ENCODE data around the gene IL19.
"Not testable (repeated sequence)": the region's sequence is repeated elsewhere in the genome, so short reads cannot be mapped to it uniquely, and the experiment has no call there.

The IL19 gene

DNA sequence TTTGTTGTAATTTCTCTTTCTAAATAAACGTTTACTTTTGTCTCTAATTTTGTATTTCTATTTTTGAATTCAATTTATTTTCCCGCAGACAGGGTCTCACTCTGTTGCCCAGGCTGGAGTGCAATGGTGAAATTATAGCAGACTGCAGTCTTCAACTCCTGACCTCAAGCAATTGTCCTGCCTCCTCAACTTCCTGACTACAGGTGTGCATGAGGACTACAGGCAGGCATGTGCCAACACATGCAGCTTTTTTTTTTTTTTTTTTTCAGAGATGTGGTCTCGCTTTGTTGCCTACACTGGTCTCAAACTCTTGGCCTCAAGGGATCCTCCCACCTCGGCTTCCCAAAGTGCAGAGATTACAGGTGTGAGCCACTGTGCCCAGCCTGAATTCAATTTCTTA is 58.2 kb downstream of the IL19 start:
- in situ Hi-C loops (cut with MboI; ENCODE audit: low sequenced_read_pairs): no loop called here

DNA sequence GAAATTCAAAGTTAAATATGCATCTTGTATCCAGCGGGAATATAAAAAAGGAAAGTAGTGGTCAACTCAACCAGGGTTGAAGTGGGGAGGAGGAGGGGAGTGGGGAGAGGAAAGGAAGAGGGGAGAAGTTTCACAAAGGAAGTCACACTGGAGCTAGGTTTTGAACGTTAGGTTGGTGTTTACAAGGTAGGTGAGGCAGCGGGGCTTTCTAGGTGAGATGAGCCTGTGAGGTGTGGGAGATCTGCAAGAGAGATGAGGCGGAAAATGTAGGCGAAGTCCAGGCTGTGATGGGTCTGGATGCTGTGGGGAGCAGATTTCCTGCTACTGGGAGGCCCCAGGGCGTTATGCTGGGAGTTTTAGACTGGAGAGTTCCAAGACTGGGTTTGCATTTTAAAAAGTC is 58.7 kb downstream of the IL19 start:
- in situ Hi-C loops (cut with MboI; ENCODE audit: low sequenced_read_pairs): no loop called here

DNA sequence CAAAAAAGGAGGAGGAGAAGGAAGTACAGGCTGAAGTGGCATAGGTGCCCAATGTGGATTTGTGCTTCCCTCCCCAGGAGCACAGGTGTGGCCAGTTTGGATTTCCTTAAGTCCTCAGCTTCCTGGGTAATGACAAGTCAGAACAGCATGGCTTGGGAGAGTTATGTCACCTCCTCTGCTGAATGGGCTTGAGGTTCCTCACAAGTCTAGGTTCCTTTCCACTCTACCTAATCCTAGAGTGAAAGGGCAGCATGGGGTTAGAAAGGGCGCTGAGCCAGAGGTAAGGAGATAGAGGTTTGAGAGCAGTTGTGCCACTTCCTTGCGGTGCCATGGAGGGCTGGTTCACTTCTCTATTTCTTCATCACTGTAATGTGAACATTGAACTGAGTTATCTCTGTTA is 59.3 kb downstream of the IL19 start:
- in situ Hi-C loops (cut with MboI; ENCODE audit: low sequenced_read_pairs): no loop called here

DNA sequence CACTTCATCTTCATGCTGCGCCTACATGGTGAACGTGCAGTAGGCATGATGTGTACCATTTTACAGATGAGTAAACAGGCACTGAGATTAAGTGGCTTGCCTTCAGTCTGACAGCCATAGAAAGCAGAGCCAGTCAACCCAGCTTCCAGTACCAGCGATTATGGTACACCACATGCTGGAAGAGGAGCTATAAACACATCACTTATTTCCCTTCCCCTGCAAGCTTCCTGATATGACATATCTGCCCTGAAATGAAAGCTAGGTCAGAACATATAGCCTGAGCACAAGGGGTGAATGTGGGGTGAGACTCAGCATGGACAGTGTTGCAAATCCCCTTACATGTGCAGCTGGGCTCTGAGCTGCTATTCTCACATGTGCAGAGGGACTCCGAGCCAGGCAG is 61.1 kb downstream of the IL19 start:
- in situ Hi-C loops (cut with MboI; ENCODE audit: low sequenced_read_pairs): no loop called here

DNA sequence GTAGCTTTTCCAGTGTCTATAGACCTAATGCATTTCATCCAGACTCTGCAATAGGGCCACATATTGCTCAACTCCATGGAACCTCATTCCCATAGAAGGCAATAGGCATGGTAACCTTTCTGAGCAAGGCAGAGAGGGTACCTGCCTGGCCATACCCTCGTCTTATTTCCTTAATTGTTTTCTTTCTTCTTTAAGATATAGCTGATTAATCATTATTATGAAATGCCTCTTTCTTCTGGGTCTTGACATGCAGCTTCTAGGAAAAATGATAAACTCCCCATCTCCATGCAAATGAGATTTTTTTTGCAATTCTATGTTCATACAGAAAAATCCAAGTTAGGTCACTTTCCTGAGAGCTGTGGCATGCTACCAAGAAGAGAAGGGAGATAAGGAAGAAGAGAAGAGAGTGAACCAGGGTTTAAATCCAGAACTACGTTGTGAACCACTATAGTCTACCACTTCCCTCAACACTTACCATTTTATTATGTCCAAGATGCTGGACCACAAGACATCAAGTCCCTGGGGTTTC is 61.8 kb downstream of the IL19 start:
- in situ Hi-C loops (cut with MboI; ENCODE audit: low sequenced_read_pairs): no loop called here

DNA sequence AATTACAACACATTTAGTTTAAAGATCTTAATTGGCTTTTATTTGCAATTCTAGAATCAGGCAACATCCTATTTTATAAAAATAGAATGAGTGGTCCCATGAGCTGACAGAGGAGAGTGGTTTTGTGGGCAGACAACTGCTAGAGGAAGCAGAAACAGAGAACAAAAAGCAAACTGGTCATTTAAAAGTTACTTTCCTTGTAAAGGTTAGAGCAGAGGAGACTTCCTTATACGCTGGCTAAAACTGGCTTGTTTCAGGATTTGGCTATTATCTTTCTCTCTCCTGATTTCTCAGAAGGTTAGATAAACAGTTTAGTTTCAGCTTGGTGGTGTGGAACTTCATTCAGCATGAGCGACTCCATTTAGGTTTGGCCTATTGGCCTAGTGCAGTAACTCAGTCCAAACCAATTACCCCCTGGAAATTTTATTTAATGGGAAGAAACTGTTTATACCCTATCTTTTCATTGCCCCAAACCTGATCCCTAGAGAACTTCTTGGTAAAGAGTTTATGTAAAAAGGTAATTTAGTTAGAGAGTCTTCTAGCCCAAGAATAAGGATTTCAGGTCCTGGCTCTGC is 62.6 kb downstream of the IL19 start:
- in situ Hi-C loops (cut with MboI; ENCODE audit: low sequenced_read_pairs): no loop called here

DNA sequence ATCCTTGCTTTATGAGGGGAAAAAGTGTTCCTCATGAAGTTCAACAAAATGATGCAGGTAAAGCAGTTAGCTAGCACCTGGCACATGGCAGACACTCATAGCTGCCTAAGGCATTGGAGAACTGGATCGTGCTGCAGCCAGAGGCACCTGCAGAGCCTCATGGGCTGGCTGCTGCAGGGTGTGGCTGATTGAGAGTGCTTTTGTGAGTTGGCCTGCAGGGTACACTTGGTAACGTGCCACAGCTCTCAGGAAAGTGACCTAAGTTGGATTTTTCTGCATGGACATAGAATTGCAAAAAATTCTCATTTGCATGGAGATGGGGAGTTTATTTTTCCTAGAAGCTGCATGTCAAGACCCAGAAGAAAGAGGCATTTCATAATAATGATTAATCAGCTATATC is 63.2 kb downstream of the IL19 start:
- in situ Hi-C loops (cut with MboI; ENCODE audit: low sequenced_read_pairs): no loop called here

DNA sequence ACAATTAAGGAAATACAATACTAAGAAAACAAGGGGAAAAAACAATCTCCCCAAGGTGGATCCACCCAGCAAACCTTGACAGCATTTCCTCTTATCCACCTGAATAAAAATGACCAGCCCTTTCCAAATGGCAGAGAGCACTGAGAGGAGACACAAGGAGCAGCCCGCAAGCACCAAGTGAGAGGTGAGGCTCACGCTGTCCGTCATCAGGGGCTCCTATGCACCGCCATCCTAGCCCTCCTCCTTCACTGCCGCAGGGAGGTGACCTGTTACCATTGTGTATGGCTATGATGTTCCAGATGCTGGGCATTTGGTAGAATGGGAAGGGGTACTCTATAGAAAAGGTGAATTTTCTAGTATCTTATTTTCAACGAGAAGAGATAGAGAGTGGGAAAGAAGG is 63.6 kb downstream of the IL19 start:
- in situ Hi-C loops (cut with MboI; ENCODE audit: low sequenced_read_pairs): no loop called here

DNA sequence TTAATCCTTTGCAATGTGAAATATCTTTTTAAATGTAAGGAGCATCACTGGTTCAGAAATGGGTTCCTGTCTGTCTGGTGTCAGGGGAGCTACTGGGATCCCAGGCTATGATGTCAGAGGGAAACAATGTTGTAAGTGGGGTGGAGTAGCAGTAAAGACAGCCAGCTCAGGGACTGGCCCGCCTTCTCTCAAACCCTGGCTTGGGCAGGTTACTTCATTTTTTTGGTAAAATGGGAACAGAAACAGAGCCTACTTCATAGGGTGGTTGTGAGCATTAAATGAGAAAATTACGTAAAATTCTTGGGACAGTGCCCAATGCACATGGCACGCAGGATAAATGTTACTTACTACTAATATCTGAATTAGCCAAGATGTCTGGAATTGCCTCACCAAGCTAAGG is 64.1 kb downstream of the IL19 start:
- in situ Hi-C loops (cut with MboI; ENCODE audit: low sequenced_read_pairs): no loop called here

DNA sequence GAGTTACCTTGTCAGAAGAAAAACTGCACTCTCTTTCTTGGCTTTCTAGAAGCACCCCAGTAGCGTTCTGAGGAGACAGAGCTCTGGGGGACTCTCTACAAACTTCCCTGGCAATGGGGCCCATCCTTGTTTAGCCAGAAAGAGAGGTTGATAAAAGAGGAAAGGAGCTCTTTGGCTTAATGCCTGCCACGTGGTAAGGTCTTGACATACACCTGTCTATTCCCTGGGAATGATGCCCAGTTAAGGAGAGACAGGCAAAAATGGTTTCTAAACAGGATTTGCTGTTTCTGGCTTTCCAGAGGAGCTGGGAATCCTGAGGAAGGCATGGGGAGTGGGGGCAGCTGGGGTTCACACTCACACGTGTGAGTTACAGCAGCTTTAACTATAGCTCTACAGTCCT is 64.6 kb downstream of the IL19 start:
- in situ Hi-C loops (cut with MboI; ENCODE audit: low sequenced_read_pairs): no loop called here

DNA sequence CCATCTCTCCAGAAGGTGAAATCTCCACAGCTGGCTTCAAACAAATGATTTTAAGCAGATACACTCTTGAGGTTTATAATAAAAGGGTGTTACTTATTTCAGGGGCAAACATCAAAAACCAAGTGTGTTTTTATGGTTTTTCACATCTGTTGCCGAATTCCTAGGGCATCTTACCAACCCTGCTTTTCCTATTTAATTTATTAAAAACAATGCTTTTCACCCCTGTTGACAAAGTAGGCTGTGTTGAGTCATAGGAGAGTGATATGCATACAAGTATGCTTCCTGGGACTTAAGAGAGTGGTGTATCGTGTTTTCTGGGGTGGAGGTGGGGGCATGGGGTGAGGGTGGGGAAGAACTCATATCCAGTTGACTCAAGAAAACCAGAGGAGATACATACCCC is 65.5 kb downstream of the IL19 start:
- in situ Hi-C loops (cut with MboI; ENCODE audit: low sequenced_read_pairs): no loop called here

DNA sequence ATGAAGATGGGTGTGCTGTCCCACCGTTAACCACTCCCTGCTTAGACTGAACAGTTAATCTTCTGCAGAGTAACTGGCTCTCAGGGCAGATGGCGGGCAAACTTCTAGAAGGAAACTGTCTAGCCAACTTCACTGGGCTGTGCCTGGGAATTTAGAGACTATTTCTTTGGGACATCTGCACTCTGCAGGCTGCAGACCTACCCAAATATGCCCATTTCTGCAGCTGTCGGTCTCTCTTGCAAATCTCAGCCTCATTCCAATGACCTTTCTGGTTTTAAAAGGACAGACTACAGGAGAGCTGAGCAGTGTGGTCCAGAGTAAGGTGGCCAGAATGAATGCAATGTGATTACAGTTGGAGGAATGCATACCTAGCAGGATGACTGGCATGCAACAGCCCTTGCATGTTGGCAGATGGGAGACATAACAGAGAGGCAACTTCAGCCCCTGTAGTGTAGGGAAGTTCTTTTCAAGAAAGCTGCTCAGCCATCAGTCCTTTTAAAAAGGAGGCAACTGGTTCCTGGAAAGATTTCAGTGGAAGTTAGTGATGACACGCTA is 68.5 kb downstream of the IL19 start:
- in situ Hi-C loops (cut with MboI; ENCODE audit: low sequenced_read_pairs): no loop called here

DNA sequence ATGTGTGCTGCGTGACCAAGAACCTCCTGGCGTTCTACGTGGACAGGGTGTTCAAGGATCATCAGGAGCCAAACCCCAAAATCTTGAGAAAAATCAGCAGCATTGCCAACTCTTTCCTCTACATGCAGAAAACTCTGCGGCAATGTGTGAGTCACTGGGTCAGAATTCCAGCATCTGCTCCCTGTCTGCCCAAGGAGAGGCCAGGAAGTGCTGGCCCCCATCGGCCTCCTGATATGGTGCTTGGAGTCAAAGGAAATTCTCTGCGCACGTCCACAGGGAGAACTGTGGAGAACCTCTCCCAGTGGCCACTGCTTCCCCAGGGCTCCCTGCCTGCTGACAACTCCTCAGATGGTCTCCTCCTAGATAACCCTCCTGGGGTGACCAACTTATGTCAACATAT is 69.3 kb downstream of the IL19 start:
- in situ Hi-C loops (cut with MboI; ENCODE audit: low sequenced_read_pairs): no loop called here

DNA sequence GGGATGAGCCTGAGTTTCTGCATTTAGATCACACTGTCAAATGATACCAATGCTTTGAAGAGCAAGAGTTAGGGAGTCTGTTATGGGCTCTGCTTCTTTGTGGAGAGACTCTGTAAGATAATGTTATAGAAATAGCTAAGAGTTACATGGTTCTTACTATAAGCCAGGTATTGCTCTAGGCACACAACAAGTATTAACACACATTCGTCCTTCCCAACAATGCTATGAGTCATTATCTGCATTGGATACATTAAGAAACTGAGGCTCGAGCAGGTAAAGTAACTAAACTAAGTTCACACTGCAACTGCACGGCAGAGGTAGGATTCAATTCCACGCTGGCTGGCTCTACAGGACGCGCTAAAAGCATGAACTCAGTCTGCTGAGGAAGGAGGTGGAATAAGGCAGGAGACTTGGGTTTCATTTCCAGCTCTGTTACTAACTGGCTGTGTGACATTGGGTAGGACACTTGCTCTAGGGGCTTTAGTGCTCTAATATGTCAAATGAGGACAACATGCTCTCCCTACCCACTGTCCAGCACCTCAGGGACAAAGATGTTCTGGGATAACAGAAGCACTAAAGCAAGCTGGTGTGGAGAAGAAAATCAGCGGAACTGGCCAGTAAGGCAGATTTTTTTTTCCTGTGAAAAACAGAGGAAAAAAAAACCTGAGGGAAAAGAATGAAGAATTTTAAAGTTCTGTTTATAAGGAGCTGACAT is 71.2 kb downstream of the IL19 start:
- in situ Hi-C loops (cut with MboI; ENCODE audit: low sequenced_read_pairs): no loop called here

DNA sequence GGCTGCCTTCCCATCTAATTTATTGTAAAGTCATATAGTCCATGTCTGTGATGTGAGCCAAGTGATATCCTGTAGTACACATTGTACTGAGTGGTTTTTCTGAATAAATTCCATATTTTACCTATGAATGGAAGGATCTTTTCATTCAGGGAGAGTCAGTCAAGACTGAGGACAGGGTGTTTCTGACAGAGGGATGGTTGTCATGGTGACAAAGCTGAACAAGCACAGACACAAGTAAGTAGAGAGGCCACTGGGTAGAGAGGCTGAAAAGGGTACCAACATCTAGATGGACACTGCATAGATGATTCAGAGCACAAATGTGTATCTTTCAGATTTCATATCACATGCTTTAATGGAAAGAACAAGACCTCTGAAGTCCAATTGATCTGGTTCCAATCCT is 72.3 kb downstream of the IL19 start:
- in situ Hi-C loops (cut with MboI; ENCODE audit: low sequenced_read_pairs): no loop called here

DNA sequence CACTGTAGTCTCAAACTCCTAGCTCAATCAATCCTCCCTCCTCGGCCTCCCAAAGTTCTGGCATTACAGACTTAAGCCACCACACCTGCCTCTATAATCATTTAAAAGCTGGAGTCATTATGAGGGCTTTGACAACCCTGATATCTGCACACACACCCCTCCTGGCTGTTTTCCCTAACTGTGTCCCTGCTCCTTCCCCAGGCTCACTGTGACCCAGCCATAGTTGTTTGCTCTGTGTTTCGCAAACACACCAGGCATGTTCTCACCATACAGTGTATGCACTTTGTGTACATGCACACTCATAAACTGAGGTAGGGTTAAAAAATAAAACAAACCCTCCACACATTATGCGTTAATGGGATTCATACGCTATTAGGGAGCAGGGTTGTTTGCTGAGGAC is 73.1 kb downstream of the IL19 start:
- in situ Hi-C loops (cut with MboI; ENCODE audit: low sequenced_read_pairs): no loop called here

DNA sequence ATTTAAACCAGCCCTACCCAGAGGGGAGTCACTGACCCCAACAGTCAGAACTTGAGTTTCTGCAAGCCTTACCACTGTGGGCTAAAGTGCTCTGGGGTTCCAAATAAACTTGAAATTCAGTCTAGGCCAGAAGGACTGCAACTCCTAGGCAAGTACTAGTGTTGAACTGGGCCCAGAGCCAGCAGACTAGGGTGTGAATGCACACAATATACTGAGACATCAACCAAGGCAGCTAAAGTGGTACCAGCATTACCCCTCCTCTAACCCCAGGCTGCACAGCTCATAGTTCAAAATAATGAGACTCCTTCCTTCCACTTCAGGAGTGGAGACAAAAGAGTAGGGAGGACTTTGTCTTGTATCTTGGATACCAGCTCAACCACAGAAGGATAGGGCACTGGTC is 75.9 kb downstream of the IL19 start:
- in situ Hi-C loops (cut with MboI; ENCODE audit: low sequenced_read_pairs): no loop called here

DNA sequence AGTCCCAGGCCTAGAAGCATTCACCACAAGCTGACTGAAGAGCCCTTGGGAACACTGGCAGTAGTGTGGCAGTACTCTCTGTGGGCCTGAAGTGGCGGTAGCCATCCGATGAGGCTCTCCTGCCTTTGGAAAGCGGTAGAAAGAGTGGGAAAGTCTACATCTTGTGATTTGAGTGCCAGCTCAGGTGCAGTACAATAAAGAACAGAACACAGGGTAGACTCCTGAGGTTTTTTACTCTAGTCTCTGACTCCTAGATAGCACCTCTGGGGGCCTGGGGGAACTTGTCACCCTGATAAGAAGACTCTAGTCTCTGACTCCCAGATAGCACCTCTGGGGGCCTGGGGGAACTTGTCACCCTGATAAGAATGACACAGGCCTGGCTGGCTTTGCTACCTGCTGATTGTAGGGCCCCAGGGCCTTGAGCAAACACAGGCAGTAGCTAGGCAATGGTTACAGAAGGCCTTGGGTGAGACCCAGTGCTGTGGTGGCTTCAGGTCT is 76.8 kb downstream of the IL19 start:
- in situ Hi-C loops (cut with MboI; ENCODE audit: low sequenced_read_pairs): no loop called here

DNA sequence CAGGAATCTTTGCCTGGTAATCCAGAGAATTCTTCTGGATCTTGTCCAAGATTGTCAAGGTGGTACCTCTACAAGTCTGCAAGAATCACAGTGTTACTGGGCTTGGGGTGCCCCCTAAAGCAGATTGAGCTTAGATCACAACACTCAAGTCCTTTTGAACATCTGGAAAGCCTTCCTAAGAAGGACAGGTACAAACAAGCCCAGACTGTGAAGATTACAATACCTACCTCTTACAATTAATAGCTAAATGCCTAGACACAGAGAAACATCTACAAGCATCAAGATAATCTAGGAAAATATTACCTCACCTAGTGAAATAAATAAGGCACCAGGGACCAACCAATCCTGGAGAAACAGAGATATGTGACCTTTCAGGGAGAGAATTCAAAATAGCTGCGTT is 77.4 kb downstream of the IL19 start:
- in situ Hi-C loops (cut with MboI; ENCODE audit: low sequenced_read_pairs): no loop called here

DNA sequence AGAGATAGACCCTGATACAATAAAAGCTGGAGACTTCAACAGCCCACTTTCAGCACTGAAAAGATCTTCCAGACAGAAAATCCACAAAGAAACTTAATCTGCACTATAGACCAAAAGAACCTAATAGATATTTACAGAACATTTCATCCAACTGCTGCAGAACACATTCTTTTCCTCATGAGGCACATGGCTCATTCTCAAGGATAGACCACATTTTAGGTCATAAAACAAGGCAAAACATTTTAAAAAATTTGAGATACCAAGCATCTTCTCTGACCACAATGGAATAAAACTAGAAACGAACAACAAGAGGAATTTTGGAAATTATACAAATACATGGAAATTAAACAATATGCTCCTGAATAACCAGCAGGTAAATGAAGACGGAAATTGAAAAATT is 79.8 kb downstream of the IL19 start:
- in situ Hi-C loops (cut with MboI; ENCODE audit: low sequenced_read_pairs): no loop called here

DNA sequence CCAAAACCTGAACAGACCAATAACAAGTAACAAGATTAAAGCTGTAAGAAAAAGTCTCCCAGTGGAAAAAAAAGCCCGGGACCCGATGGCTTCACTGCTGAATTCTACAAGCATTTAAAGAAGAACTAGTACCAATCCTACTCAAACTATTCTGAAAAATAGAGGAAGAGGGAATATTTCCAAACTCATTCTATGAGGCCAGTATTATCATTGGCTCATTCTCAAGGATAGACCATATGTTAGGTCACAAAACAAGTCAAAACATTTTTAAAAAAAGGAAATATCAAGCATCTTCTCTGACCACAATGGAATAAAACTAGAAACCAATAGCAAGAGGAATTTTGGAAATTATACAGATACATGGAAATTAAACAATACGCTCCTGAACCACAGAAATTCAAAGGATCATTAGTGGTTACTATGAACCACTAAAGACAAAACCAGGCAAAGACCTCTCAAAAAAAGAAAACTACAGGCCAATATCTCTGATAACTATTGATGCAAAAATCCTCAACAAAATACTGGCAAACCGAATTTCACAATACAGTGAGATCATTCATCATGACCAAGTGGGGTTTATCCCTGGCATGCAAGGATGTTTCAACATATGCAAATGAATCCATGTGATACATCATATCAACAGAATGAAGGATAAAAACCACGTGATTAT is 80.9 kb downstream of the IL19 start:
- in situ Hi-C loops (cut with MboI; ENCODE audit: low sequenced_read_pairs): no loop called here

DNA sequence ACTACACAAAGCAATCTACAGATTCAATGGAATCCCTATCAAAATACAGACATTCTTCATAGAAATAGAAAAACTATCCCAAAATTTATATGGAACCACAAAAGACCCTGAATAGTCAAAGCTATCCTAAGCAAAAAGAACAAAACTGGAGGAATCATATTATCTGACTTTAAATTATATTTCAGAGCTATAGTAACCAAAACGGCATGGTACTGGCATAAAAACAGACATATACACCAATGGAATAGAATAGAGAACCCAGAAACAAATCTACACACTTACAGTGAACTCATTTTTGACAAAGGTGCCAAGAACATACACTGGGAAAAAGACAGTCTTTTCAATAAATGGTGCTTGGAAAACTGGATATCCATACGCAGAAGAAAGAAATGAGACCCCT is 82.1 kb downstream of the IL19 start:
- in situ Hi-C loops (cut with MboI; ENCODE audit: low sequenced_read_pairs): not testable (repeated sequence)

All from HL-60/S4 treated with retinoic acid at 250 ng/mL for 4 days and 3 days (cell line).